NCI-H146 treated with DMSO at 0.1 percent for 48 hours (cell line): Measurements from ENCODE around the gene SPOCK2.

ENCODE experiments used
- DNase-seq: peaks from one replicate; lab custom pipeline; 2025; ENCODE audit not compliant: unreplicated experiment; lab: John Stamatoyannopoulos, UW

Gene SPOCK2

DNA sequence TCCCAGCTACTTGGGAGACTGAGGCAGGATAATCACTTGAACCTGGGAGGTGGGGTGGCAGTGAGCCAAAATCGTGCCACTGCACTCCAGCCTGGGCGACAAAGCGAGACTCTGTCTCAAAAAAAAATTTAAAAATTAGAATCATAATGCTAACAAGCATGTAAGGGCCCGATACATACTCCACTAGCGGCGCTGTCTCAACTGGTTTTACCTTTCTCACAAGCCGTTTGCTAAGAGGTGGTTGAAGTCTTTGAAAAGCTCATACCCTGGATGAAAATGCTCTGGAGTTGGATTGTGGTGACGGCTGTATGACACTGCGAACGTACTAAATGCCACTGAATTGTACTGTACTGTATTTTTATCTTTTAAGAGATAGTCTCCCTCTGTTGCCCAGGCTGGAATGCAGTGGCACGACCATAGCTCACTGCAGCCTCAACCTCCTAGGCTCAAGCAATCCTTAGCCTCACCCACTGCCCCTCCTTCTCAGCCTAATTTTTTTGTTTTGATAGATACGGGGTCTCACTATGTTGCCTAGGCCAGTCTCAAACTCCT is 29.9 kb downstream of the SPOCK2 start:
- no peak for DNase-seq

DNA sequence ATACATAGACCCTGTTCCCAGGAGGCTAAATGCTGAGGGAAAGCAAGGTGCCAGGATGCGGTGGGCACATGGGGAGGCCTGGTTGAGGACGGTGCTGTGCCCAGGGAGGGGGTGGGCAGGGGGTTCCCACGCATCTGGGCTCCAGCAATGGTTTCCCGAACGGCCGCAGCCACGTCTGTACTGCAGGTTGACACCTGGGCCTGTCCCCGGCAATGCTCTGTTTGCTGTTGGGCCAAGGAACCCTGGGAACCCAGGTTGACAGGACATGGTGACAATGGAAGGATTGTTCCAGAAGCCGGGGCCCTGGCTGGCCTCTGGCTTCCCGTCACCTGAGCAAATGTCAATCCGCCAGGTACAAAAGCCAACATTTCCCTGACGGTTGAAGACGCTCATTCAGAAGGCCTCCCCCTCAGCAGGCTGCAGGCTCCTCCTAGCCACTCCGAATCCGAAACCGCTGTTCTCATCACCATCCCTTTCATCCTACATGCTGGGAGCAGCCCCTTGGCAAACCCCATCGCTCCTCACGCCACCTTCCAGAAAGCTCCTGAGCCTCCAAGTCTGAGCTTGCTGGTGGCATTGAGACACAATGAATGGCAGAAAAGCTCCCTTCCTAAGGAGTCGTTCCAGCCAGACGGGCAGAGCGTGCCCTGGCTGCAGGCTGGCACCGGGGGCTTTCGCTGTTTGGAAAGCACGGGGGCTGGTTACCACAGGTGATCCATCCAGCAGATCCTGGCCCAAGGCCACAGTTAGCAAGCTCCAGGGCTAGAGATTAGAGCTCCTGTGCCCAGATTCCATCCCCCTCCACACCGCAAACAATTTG is 31.2 kb downstream of the SPOCK2 start:
- no peak for DNase-seq

GRCh38 chr10:72056113-72056512 is 32.2 kb downstream of the SPOCK2 start:
- no peak for DNase-seq

DNA sequence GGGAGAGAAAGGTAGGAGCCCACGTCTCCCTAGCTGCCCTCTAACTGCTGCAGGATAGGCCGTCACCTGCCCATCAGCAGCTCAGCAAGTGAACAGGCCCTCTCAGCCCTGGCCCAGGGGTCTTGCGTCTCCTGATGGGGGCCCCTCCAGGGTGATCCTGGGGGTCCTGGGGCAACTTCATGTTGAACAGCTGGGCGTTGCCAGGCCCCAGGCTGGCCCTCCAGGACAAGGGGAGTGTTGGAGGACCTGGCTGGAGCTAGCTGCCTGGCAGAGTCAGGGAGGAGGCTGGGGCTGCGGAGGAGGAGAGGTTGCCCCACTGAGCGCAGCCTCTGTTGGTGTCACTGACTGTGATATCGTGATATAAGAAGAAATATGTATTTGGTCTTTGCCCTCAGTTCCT is 34.7 kb downstream of the SPOCK2 start:
- no peak for DNase-seq

- DNase-seq = no peak
Measured at GRCh38 chr10:72050873-72051272, 37.5 kb downstream of the SPOCK2 start.

DNA sequence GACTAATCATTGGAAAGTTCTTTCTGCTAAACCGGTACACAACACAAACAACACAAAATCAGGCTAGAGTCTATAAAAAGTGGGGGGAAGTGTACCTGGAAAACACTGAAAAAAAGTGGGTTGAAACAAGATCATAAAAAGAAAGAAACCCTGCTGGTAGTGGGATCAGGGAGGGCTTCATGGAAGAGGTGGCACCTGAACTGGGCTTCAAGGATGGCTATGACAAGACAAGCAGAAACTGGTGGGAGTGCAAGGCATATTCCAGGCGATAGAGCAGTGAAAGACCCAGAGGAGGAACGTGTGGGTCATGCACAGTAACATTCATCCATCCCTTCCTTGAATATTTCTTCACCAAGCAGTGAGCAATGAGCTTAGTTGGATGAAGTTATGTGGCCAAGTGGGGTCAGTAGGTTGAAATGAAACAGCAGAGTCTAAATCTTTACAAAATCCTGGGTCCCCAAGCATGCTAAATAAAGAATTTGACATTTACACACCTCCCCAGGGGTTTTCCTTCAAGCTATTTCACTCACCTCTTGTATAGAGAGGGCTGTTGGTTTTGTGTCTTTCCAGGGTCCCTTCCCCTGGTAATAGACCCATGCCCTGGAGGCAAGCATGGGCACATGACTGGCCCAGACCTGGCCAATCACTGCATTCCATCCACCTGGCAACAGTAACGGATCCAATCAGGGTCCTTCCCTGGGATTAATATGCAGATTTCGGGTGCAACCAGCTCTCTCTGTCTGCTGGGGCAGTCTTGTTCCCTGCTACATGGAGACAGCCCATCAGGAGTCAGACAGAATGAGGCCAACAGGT is 38.2 kb downstream of the SPOCK2 start:
- DNase-seq = peak; percentile 39

DNA sequence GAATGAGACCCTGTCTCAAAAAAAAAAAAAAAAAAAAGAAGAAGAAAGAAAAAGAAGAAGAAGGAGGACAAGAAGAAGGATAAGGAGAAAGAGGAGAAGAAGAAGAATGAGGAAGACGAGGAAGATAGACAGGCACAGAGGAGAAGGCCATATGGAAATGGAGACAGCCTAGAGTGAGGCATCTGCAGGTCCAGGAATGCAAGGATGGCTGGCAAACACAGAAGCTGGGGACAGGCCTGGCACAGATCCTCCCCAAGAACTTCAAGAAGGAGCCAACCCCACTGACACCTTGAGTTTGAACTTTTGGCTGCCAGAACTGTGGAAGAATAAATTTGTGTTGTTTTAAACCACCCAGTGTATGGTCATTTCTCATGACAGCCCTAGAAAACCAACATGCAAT is 38.9 kb downstream of the SPOCK2 start:
- DNase-seq = no peak

- DNase-seq = peak; percentile 87
Measured at GRCh38 chr10:72048450-72049124, 39.8 kb downstream of the SPOCK2 start.

GRCh38 chr10:72045586-72045985 is 42.8 kb downstream of the SPOCK2 start:
- no peak for DNase-seq

DNA sequence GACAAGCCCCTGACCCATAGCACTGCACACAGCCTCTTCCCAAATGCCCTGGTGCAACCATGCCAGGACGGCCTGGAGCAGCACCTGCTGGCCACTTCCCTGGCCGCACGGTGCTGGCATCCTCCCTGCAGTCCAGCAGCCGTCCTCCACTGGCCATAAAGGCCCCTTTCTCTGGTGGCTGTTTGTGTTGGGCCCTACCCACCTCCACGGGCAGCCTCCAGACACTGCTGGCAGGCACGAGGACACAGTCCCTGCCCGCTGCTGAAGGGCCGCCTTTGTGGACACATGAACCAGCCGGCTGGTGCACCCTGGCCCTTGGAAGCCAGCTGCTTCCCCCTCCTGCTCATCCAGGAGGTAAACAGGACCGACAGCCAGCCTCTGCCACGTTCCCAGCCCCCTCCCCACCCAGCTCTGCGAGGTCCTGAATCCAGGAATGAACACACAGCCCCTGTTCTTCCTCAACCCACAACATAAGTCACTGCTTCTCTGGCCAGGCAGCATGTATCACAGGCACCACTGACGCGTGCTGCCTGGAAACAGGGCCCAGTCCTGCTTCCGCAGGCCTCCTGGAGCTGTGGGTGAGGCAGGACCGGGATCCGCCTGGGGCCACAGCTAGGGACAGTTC is 43.8 kb downstream of the SPOCK2 start:
- no peak for DNase-seq

- no peak for DNase-seq
Measured at GRCh38 chr10:72043016-72043834, 45.1 kb downstream of the SPOCK2 start.

GRCh38 chr10:72041491-72041890 is 46.9 kb downstream of the SPOCK2 start:
- no peak for DNase-seq

- no peak for DNase-seq
Measured at GRCh38 chr10:72039377-72039776, 49.0 kb downstream of the SPOCK2 start.

DNA sequence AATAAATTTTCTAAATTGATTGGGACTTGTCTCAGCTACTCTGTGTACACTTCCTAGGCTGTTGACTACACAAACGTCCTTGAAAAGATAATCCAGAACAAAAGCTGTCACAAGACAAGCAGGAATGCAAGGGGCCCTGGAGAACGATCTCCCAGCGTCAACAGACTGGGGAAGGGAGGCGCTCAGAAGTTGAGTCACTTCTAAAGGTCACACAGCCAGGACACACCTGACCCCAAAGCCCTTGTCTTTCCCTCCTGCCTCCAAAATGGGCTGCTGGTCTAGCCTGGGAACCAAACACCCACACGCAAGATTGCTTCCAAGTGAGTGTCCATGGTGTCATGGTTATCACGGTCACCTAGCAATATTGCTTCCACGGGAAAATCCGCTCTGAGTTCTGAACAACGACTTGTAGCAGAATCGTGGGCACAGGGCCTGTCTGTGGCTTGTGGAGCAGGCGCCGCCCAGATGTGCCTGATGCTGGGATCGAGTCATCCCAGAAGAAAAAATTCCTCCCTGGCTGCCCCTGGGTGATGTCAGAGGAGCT is 49.8 kb downstream of the SPOCK2 start:
- no peak for DNase-seq

- DNase-seq = no peak
Measured at GRCh38 chr10:72037811-72038210, 50.5 kb downstream of the SPOCK2 start.

GRCh38 chr10:72037266-72037665 is 51.1 kb downstream of the SPOCK2 start:
- no peak for DNase-seq

DNA sequence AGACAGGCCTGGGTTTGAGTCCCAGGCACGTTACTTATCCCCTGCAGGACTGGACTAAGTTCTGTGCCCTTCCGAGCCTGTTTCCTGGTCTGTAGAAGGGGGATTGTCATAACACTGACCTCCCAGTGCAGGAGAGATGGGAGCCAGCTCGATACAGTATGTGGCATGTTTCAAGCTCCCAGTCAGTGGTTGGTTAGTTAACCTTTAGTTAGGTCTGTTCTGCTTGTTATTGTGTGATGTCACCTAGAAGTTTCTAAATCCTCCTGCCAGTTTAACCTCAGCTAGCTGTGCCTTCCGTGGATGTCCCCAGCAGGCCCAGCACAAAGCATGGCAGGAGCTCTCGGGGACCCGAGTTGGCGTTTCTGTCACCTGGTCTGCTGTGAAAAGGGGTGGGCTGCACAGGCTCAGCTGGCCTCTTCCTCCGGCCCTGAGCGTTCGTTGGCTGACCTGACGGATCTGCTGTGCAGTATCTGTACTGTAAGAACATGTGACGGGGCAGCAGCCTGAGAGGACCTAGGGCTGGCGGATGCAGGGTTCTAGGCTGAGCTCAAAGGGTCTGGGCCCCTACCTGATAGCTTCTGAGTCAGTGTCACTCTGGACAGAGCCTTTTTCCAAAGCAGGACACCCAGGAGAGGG is 53.0 kb downstream of the SPOCK2 start:
- no peak for DNase-seq

GRCh38 chr10:72034761-72035160 is 53.6 kb downstream of the SPOCK2 start:
- no peak for DNase-seq

- DNase-seq = no peak
Measured at GRCh38 chr10:72034040-72034499, 54.3 kb downstream of the SPOCK2 start.
